Mucosa of descending colon (tissue), 3 donors: ENCODE data around the gene TLR4. TPM values are rescaled to one million over a fixed set of nuclear protein-coding genes. Genes with fewer than 3 reads are reported as not detected.
A peak's percentile ranks its signal among the peaks of the same experiment; 100 is the strongest.

Experiments
- ATAC-seq: fragments of 200-7000 bp; cut with Tn5 transposase; one replicate; pipeline ENCODE4 v1.9.1; 2020; ENCODE audit warnings: mild to moderate bottlenecking, moderate library complexity
- DNase-seq, 3 donors: peaks; one replicate each; pipeline ENCODE4 v3.0.0-alpha.2; 2020
- H3K36me3 ChIP-seq: fragments of 200-600 bp; one replicate; pipeline ENCODE4 v1.8.0; 2021; ENCODE audit warnings: low read depth, mild to moderate bottlenecking
- H3K4me1 ChIP-seq: fragments of 200-600 bp; one replicate; pipeline ENCODE4 v1.8.0; 2021; ENCODE audit warnings: low read depth, mild to moderate bottlenecking
- H3K4me3 ChIP-seq: fragments of 200-600 bp; one replicate; pipeline ENCODE4 v1.8.0; 2021; ENCODE audit warnings: mild to moderate bottlenecking
- H3K9me3 ChIP-seq: fragments of 200-600 bp; one replicate; pipeline ENCODE4 v1.8.0; 2021; ENCODE audit warnings: mild to moderate bottlenecking
- intact Hi-C, 2 donors: fragments of 100-400 bp; cut with DNase I in 1 of 2; cut with micrococcal nuclease in 1 of 2; formaldehyde crosslinking; loops; one replicate each; pipeline versions ENCODE4 v1.11.0 to v1.11.1; 2022; cut with DNase I, micrococcal nuclease
- total RNA-seq, 3 donors: library from RNA; stranded (reverse); fragmentation: NEBNext Ultra II Directional in 2 of 3; extraction: Animal tissue kit (Norgen Biotek cat#: 25700) in 2 of 3; gene quantifications; one replicate each; pipeline versions ENCODE4 v1.2.1 to v1.2.4, GENCODE V29; 2021 to 2023
- TF ChIP-seq, protein P1 (sequence below): fragments of 200-600 bp; IDR thresholded peaks from one replicate; pipeline ENCODE4 v1.8.0; 2022; ENCODE audit warnings: antibody characterized with exemption, mild to moderate bottlenecking
- donor health status: DM: no; HTN: no; CAD: no; lungs with moderate emphysema.
- donor health status: DM: no; HTN: no; CAD: no.
- donor health status: DM: no; HTN: yes; CAD: no.

The TLR4 gene
- total RNA-seq, 3 donors from 2014 or later, result 6.9 to 16.1 (median 14.9) TPM

DNA sequence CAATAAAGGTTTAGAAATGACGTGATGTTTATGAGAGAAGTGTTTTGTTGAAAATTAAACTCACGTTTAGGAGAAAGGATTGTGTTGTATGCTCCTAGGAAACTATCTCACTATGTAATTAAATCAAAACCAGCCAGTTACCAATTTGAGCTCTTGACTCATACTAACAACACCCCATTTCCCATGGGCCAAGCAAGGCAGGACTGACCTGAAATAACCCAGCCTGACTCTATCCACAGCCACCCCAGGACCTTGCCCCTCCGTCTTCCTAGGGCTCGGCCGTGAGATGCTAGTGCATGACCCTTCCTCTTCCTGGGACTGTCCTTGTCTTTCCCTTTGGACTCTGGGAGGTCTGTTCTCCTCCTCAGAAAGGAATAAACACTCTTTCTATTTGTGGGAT is 16.4 kb downstream of the TLR4 start:
- peak in 2 of 3 donors; percentile 48 to 50 for DNase-seq
- Histone ChIP-seq H3K4me3 (no peak overlapping the region), H3K36me3 (no peaks in the 10 kb centered on the region), H3K9me3 (no peaks in the 10 kb centered on the region), H3K4me1 (peaks cover 8% of the 10 kb centered on the region)
- ATAC-seq, result peak; percentile 81
- TF ChIP-seq, protein P1, sequence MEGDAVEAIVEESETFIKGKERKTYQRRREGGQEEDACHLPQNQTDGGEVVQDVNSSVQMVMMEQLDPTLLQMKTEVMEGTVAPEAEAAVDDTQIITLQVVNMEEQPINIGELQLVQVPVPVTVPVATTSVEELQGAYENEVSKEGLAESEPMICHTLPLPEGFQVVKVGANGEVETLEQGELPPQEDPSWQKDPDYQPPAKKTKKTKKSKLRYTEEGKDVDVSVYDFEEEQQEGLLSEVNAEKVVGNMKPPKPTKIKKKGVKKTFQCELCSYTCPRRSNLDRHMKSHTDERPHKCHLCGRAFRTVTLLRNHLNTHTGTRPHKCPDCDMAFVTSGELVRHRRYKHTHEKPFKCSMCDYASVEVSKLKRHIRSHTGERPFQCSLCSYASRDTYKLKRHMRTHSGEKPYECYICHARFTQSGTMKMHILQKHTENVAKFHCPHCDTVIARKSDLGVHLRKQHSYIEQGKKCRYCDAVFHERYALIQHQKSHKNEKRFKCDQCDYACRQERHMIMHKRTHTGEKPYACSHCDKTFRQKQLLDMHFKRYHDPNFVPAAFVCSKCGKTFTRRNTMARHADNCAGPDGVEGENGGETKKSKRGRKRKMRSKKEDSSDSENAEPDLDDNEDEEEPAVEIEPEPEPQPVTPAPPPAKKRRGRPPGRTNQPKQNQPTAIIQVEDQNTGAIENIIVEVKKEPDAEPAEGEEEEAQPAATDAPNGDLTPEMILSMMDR, result no peak
- intact Hi-C loops, result no loop called here

DNA sequence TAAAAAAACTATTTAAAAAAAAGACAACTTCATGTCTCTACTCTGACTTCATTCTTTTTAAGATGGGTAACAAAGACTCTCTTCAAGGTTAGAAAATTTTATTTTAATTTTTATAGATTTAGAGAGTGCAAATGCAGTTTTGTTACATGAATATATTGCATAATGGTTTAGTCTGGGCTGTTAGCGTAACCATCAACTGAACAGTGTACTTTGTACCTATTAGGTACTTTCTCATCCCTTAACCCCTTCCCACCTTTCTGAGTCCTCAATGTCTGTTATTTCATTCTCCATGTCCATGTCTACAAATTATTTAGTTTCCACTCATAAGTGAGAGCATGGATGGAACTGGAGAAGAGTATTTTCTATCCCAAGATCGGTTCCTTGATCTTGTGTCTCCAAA is 16.8 kb downstream of the TLR4 start:
- intact Hi-C loops, result no loop called here
- Histone ChIP-seq H3K36me3 (no peaks in the 10 kb centered on the region), H3K9me3 (no peaks in the 10 kb centered on the region), H3K4me1 (peaks cover 8% of the 10 kb centered on the region), H3K4me3 (no peak overlapping the region)
- DNase-seq (no peak), ATAC-seq (no peak)
- TF ChIP-seq, protein P1, result no peak

DNA sequence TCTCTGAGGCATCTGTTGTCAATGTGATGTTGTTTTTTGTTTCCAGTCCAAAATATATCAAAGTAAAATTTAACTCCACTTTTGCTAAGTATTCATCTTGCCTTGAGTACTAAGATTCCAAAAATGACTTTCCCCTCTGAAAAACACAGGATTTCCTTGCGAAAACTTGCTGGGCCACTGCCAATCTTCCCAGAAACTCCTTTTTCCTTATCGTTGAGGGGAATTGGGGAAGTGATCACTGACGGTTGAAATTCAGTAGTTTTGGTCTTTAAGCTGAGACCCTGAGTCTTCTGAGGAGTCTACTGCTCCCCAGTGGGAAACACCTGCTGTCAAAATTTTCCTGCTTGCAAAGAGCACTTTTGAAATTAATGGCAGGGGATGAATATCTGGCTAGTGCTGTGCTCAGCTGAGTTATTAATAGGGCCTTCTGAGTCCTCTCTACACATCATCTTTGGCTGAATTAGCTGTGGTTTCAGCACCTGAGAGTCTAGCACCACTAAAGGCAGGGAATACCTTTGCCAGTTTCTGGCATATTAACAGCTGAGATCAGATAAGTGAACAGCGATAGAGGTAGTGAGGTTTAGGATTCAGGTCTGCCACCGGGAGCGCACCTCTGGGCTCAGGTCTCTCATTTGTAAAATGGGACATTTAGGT is 18.0 kb downstream of the TLR4 start:
- Histone ChIP-seq H3K4me1 (peaks cover 8% of the 10 kb centered on the region), H3K4me3 (no peak overlapping the region), H3K36me3 (no peaks in the 10 kb centered on the region), H3K9me3 (no peaks in the 10 kb centered on the region)
- no peak for ATAC-seq
- intact Hi-C loops, result no loop called here
- no peak for DNase-seq
- TF ChIP-seq, protein P1, result no peak

DNA sequence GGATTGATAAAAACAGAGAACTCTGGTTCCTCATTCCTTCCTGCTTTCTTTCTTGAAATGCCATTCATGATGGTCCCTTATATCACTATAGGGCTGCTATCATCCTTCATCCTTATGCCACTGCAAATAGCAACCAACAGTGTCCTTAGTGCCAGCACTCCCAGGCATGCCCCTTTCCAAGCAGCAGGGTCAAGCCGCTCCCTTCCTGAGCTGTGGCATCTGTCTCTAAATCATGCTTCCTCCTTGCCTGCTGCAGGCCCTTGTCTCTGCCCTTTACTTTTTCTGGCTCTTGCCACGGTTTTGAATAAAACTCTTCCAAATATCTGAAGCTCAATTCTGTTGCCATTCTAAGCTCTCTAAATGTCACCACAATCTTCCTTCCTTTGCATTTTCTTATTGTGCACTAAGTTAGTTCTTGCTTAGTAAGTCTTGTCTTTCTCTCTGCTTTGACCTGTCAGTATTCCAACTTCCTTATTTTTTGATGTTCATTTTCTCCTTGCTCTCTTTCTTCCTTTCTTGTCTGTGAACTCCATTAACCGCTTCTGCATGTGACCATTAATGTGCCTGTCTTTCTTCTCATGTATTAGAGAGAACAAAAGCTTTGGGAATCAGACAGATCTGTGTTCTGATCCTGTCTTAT is 19.9 kb downstream of the TLR4 start:
- intact Hi-C loops, result no loop called here
- Histone ChIP-seq H3K4me3 (no peak overlapping the region), H3K9me3 (no peaks in the 10 kb centered on the region), H3K36me3 (no peaks in the 10 kb centered on the region), H3K4me1 (no peaks in the 10 kb centered on the region)
- DNase-seq (peak in 1 of 3 donors; percentile 32), ATAC-seq (peak; percentile 69)
- TF ChIP-seq, protein P1, result no peak

DNA sequence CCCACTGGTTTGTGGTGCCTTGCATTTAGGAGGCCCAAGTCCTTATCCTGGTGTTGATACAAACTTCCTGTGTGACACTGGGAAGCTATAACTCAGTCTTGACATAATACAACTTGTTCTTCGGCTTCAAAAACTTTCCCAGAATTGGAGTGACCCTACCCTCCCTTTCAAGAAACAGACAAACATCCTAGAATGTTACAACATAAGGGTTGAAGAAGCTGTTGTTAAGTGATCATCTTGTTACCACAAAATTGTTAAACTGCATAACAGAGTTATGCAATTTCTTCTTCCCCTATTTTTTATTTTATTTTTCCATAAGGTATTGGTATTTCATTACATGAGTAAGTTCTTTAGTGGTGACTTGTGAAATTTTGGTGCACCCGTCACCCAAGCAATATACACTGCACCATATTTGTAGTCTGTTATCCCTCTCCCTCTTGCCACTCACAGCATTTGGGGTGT is 21.3 kb downstream of the TLR4 start:
- peak; percentile 17 for ATAC-seq
- DNase-seq, result no peak
- TF ChIP-seq, protein P1, result no peak
- intact Hi-C loops, result no loop called here
- no peak overlapping the region for H3K4me3 ChIP-seq
- no peaks in the 10 kb centered on the region for H3K9me3 ChIP-seq
- H3K4me1 ChIP-seq, result no peaks in the 10 kb centered on the region
- H3K36me3 ChIP-seq, result no peaks in the 10 kb centered on the region
